ENCODE data around the gene PYDC1. TPM values are rescaled to one million over a fixed set of nuclear protein-coding genes. Genes with fewer than 3 reads are reported as not detected.

PYDC1 gene
- total and polyA plus RNA-seq, 2 donors (not counting 1 experiment from before 2014, with no cell fraction given): not detected

- TF ChIP-seq, protein P1, sequence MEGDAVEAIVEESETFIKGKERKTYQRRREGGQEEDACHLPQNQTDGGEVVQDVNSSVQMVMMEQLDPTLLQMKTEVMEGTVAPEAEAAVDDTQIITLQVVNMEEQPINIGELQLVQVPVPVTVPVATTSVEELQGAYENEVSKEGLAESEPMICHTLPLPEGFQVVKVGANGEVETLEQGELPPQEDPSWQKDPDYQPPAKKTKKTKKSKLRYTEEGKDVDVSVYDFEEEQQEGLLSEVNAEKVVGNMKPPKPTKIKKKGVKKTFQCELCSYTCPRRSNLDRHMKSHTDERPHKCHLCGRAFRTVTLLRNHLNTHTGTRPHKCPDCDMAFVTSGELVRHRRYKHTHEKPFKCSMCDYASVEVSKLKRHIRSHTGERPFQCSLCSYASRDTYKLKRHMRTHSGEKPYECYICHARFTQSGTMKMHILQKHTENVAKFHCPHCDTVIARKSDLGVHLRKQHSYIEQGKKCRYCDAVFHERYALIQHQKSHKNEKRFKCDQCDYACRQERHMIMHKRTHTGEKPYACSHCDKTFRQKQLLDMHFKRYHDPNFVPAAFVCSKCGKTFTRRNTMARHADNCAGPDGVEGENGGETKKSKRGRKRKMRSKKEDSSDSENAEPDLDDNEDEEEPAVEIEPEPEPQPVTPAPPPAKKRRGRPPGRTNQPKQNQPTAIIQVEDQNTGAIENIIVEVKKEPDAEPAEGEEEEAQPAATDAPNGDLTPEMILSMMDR (conservative IDR thresholded peaks at IDR 0.05 in 1 of 2, IDR thresholded peaks at IDR 0.05 in 1 of 2; ENCODE audit: low read depth in 1 of 2, low read length in 2 of 2): no peak
- TF ChIP-seq EZH2 (IDR thresholded peaks at IDR 0.05; ENCODE audit: low read length, missing control alignments): no peak
- no peaks in the 10 kb centered on the region for H3K9me3 ChIP-seq (ENCODE audit: control insufficient read depth, insufficient read depth, low read depth, low read length)
- no peak for DNase-seq (ENCODE audit: low read depth in 2 of 2)
- H3K79me2 ChIP-seq (ENCODE audit: control insufficient read depth, insufficient read depth, low read length): peaks cover 61% of the 10 kb centered on the region
- H3K4me1 ChIP-seq (ENCODE audit: control insufficient read depth, extremely low read depth, insufficient read depth, low read length): peaks cover 3% of the 10 kb centered on the region
- no peaks in the 10 kb centered on the region for H3K27me3 ChIP-seq (ENCODE audit: control insufficient read depth, insufficient read depth, low read length)
- no peaks in the 10 kb centered on the region for H4K20me1 ChIP-seq (ENCODE audit: control insufficient read depth, extremely low read depth, insufficient read depth, low read length)
- H3K4me2 ChIP-seq (ENCODE audit: extremely low read depth, insufficient read depth, low read length): no peak overlapping the region
- peaks cover 58% of the 10 kb centered on the region for H3K36me3 ChIP-seq (ENCODE audit: control insufficient read depth, insufficient read depth, low read length)
- H3K27ac ChIP-seq (ENCODE audit: insufficient read depth, low read length): no peak overlapping the region
- no peak overlapping the region for H3K9ac ChIP-seq (ENCODE audit: insufficient read depth, low read length)
- H3K4me3 ChIP-seq (replicated peaks in 1 of 4; ENCODE audit: control extremely low read depth in 1 of 4, insufficient read depth in 1 of 4, low read depth in 3 of 4, low read length in 4 of 4): no peak overlapping the region
- H2AFZ ChIP-seq (ENCODE audit: low read length): no peak overlapping the region
Observed at GRCh38 chr16:31189412-31189778, 27.5 kb downstream of the PYDC1 start.

- Histone ChIP-seq H3K9ac (ENCODE audit: insufficient read depth, low read length) (no peak overlapping the region), H4K20me1 (ENCODE audit: control insufficient read depth, extremely low read depth, insufficient read depth, low read length) (no peaks in the 10 kb centered on the region), H3K27me3 (ENCODE audit: control insufficient read depth, insufficient read depth, low read length) (no peaks in the 10 kb centered on the region), H3K9me3 (ENCODE audit: control insufficient read depth, insufficient read depth, low read depth, low read length) (no peaks in the 10 kb centered on the region), H3K4me1 (ENCODE audit: control insufficient read depth, extremely low read depth, insufficient read depth, low read length) (peaks cover 3% of the 10 kb centered on the region), H3K4me3 (replicated peaks in 1 of 4; ENCODE audit: control extremely low read depth in 1 of 4, insufficient read depth in 1 of 4, low read depth in 3 of 4, low read length in 4 of 4) (no peak overlapping the region), H3K4me2 (ENCODE audit: extremely low read depth, insufficient read depth, low read length) (no peak overlapping the region), H3K79me2 (ENCODE audit: control insufficient read depth, insufficient read depth, low read length) (peaks cover 68% of the 10 kb centered on the region), H3K27ac (ENCODE audit: insufficient read depth, low read length) (no peak overlapping the region), H3K36me3 (ENCODE audit: control insufficient read depth, insufficient read depth, low read length) (peaks cover 60% of the 10 kb centered on the region), H2AFZ (ENCODE audit: low read length) (no peak overlapping the region)
- no peak for DNase-seq (ENCODE audit: low read depth in 2 of 2)
- TF ChIP-seq, protein P1 (conservative IDR thresholded peaks at IDR 0.05 in 1 of 2, IDR thresholded peaks at IDR 0.05 in 1 of 2; ENCODE audit: low read depth in 1 of 2, low read length in 2 of 2): no peak
- TF ChIP-seq EZH2 (IDR thresholded peaks at IDR 0.05; ENCODE audit: low read length, missing control alignments): no peak
Observed at GRCh38 chr16:31188450-31189411, 28.2 kb downstream of the PYDC1 start.

GRCh38 chr16:31187808-31188189 lies 29.1 kb downstream of the PYDC1 start:
- Histone ChIP-seq H3K4me1 (ENCODE audit: control insufficient read depth, extremely low read depth, insufficient read depth, low read length) (peaks cover 6% of the 10 kb centered on the region), H3K27ac (ENCODE audit: insufficient read depth, low read length) (no peak overlapping the region), H3K4me3 (replicated peaks in 1 of 4; ENCODE audit: control extremely low read depth in 1 of 4, insufficient read depth in 1 of 4, low read depth in 3 of 4, low read length in 4 of 4) (no peak overlapping the region), H4K20me1 (ENCODE audit: control insufficient read depth, extremely low read depth, insufficient read depth, low read length) (peaks cover 5% of the 10 kb centered on the region), H3K79me2 (ENCODE audit: control insufficient read depth, insufficient read depth, low read length) (peaks cover 77% of the 10 kb centered on the region), H2AFZ (ENCODE audit: low read length) (no peak overlapping the region), H3K27me3 (ENCODE audit: control insufficient read depth, insufficient read depth, low read length) (no peaks in the 10 kb centered on the region), H3K9ac (ENCODE audit: insufficient read depth, low read length) (no peak overlapping the region), H3K36me3 (ENCODE audit: control insufficient read depth, insufficient read depth, low read length) (peaks cover 57% of the 10 kb centered on the region), H3K9me3 (ENCODE audit: control insufficient read depth, insufficient read depth, low read depth, low read length) (no peaks in the 10 kb centered on the region), H3K4me2 (ENCODE audit: extremely low read depth, insufficient read depth, low read length) (no peak overlapping the region)
- DNase-seq (ENCODE audit: low read depth in 2 of 2): no peak
- TF ChIP-seq, protein P1 (conservative IDR thresholded peaks at IDR 0.05 in 1 of 2, IDR thresholded peaks at IDR 0.05 in 1 of 2; ENCODE audit: low read depth in 1 of 2, low read length in 2 of 2): no peak
- TF ChIP-seq EZH2 (IDR thresholded peaks at IDR 0.05; ENCODE audit: low read length, missing control alignments): no peak
